ENCODE results near the gene KAZN. TPM values are rescaled to one million over a fixed set of nuclear protein-coding genes. Genes with fewer than 3 reads are reported as not detected.

Gene KAZN
- total RNA-seq, 2 donors from 2014 or later = 3.4 to 12.2 TPM

- peaks cover 16% of the 10 kb centered on the region for H3K4me1 ChIP-seq
- no peaks in the 10 kb centered on the region for H3K9me3 ChIP-seq
- no peak for TF ChIP-seq CTCF (IDR thresholded peaks at IDR 0.05)
- TF ChIP-seq POLR2A (IDR thresholded peaks at IDR 0.05) = no peak
- WGBS, 2 donors = 78 to 82% methylated on average over 7 of the region's 7 CpGs
- DNase-seq (no peak), ATAC-seq (no peak)
- H3K4me3 ChIP-seq = no peak overlapping the region
- intact Hi-C loops (cut with DNase I) = no loop called here
- H3K27me3 ChIP-seq = no peaks in the 10 kb centered on the region
- no peak overlapping the region for H3K27ac ChIP-seq
- H3K36me3 ChIP-seq (replicated peaks in 1 of 2; ENCODE audit: insufficient read depth in 1 of 2, low read depth in 2 of 2) = no peaks in the 10 kb centered on the region
These were observed 130.0 kb downstream of the KAZN start for GRCh38 chr1:14728516-14728915.

- H3K36me3 ChIP-seq (replicated peaks in 1 of 2; ENCODE audit: insufficient read depth in 1 of 2, low read depth in 2 of 2) = no peaks in the 10 kb centered on the region
- TF ChIP-seq POLR2A (IDR thresholded peaks at IDR 0.05) (no peak), CTCF (IDR thresholded peaks at IDR 0.05) (no peak)
- WGBS, 2 donors = 37 to 50% methylated on average over 5 of the region's 5 CpGs
- intact Hi-C loops (cut with DNase I) = no loop called here
- ATAC-seq (no peak), DNase-seq (no peak)
- peak overlapping the region in 3 of 4 donors; percentile 17 to 66 (median 63) for H3K27ac ChIP-seq
- H3K27me3 ChIP-seq = no peaks in the 10 kb centered on the region
- H3K9me3 ChIP-seq = no peaks in the 10 kb centered on the region
- no peak overlapping the region for H3K4me3 ChIP-seq
- peaks cover 21% of the 10 kb centered on the region for H3K4me1 ChIP-seq
These were observed 134.2 kb downstream of the KAZN start for GRCh38 chr1:14732728-14733047.

GRCh38 chr1:14733048-14733778, 134.7 kb downstream of the KAZN start:
- 17 to 20% methylated on average over 19 to 21 of the region's 21 CpGs for WGBS, 2 donors
- intact Hi-C loops (cut with DNase I) = no loop called here
- H3K27ac ChIP-seq = peak overlapping the region in 3 of 4 donors; percentile 17 to 66 (median 63)

GRCh38 chr1:14733779-14734140, 135.3 kb downstream of the KAZN start:
- 77% methylated on average over 10 of the region's 10 CpGs; no CpG with 5 or more reads in 1 of the 2 donors for WGBS, 2 donors
- H3K27ac ChIP-seq = peak overlapping the region in 3 of 4 donors; percentile 17 to 66 (median 63)
- peaks cover 21% of the 10 kb centered on the region for H3K4me1 ChIP-seq
- intact Hi-C loops (cut with DNase I) = no loop called here
- ATAC-seq = no peak
- no peaks in the 10 kb centered on the region for H3K9me3 ChIP-seq
- TF ChIP-seq CTCF (IDR thresholded peaks at IDR 0.05) (no peak), POLR2A (IDR thresholded peaks at IDR 0.05) (no peak)
- no peaks in the 10 kb centered on the region for H3K36me3 ChIP-seq (replicated peaks in 1 of 2; ENCODE audit: insufficient read depth in 1 of 2, low read depth in 2 of 2)
- DNase-seq = no peak
- H3K27me3 ChIP-seq = no peaks in the 10 kb centered on the region
- H3K4me3 ChIP-seq = no peak overlapping the region

More at GRCh38 chr1:14733048-14733778, 134.7 kb downstream of the KAZN start:
- H3K9me3 ChIP-seq = no peaks in the 10 kb centered on the region
- DNase-seq (peak; percentile 18 to 24 (median 20)), ATAC-seq (peak; percentile 31)
- no peaks in the 10 kb centered on the region for H3K27me3 ChIP-seq
- no peaks in the 10 kb centered on the region for H3K36me3 ChIP-seq (replicated peaks in 1 of 2; ENCODE audit: insufficient read depth in 1 of 2, low read depth in 2 of 2)
- H3K4me3 ChIP-seq = no peak overlapping the region
- TF ChIP-seq POLR2A (IDR thresholded peaks at IDR 0.05) = no peak
- peaks cover 21% of the 10 kb centered on the region for H3K4me1 ChIP-seq

GRCh38 chr1:14735841-14736240, 137.4 kb downstream of the KAZN start:
- no peak overlapping the region for H3K4me3 ChIP-seq
- no peak for TF ChIP-seq CTCF (IDR thresholded peaks at IDR 0.05)
- TF ChIP-seq POLR2A (IDR thresholded peaks at IDR 0.05) = no peak
- no peaks in the 10 kb centered on the region for H3K9me3 ChIP-seq
- ATAC-seq (no peak), DNase-seq (no peak)
- 49 to 59% methylated on average over 4 of the region's 4 CpGs for WGBS, 2 donors
- intact Hi-C loops (cut with DNase I) = no loop called here
- peaks cover 21% of the 10 kb centered on the region for H3K4me1 ChIP-seq
- no peaks in the 10 kb centered on the region for H3K36me3 ChIP-seq (replicated peaks in 1 of 2; ENCODE audit: insufficient read depth in 1 of 2, low read depth in 2 of 2)
- H3K27me3 ChIP-seq = no peaks in the 10 kb centered on the region
- no peak overlapping the region for H3K27ac ChIP-seq

All from body of pancreas (tissue), 4 donors.